Gastroesophageal sphincter (tissue), 4 donors: ENCODE results near the gene CNTNAP5. TPM values are rescaled to one million over a fixed set of nuclear protein-coding genes. Genes with fewer than 3 reads are reported as not detected.

Experiments used
- ATAC-seq: fragments of 150-250 bp; one replicate; pipeline ENCODE4 v1.9.1; 2016; ENCODE audit warnings: mild to moderate bottlenecking, moderate library complexity
- H3K27ac ChIP-seq, 4 donors: fragments of 200-600 bp; sonication (generic) in 3 of 4; 1 replicate in 3 of 4; 2 replicates in 1 of 4; pipeline ENCODE4 v1.5.1; 2016 to 2019
- H3K27me3 ChIP-seq: fragments of 200-600 bp; sonication (generic); one replicate; pipeline ENCODE4 v1.5.1; 2019
- H3K36me3 ChIP-seq, 2 donors: fragments of 200-600 bp; sonication (generic); one replicate each; pipeline ENCODE4 v1.5.1; 2019; ENCODE audit warnings: control low read depth in 1 of 2
- H3K4me1 ChIP-seq, 3 donors: fragments of 200-600 bp; sonication (generic); 1 replicate in 2 of 3; 2 replicates in 1 of 3; pipeline ENCODE4 v1.5.1; 2016 to 2019; ENCODE audit warnings: control low read depth in 2 of 3
- H3K4me3 ChIP-seq, 2 donors: fragments of 200-600 bp; sonication (generic); one replicate each; pipeline ENCODE4 v1.5.1; 2019; ENCODE audit warnings: mild to moderate bottlenecking in 1 of 2, moderate library complexity in 1 of 2
- H3K9me3 ChIP-seq, 3 donors: fragments of 200-600 bp; sonication (generic); one replicate each; pipeline ENCODE4 v1.5.1; 2017 to 2019; ENCODE audit warnings: control low read depth in 2 of 3
- EP300 ChIP-seq: sonication (generic); formaldehyde crosslinking; IDR thresholded peaks from one replicate; pipeline ENCODE4 v1.6.1; 2017; ENCODE audit warnings: antibody characterized with exemption, mild to moderate bottlenecking
- POLR2A ChIP-seq, 2 donors: fragments of 450-650 bp; IDR thresholded peaks; one replicate each; pipeline ENCODE4 v1.6.1; 2017; ENCODE audit warnings: antibody characterized with exemption in 2 of 2, mild to moderate bottlenecking in 2 of 2, moderate library complexity in 1 of 2
- POLR2AphosphoS5 ChIP-seq: sonication (generic); formaldehyde crosslinking; IDR thresholded peaks from one replicate; pipeline ENCODE4 v1.6.1; 2017; ENCODE audit warnings: antibody characterized with exemption
- WGBS, 2 donors: methylation state at CpG; one replicate each; pipeline ENCODE4 v1.1.5; 2018; ENCODE audit warnings: low coverage in 1 of 2; 5-methylcytosine and 5-hydroxymethylcytosine counted together
- total RNA-seq, 4 donors: library from RNA; depleted of rRNA; stranded (reverse); fragments of >200 nt; gene quantifications; one replicate each; pipeline ENCODE4 v1.1.0, GENCODE V29; 2016
- TF ChIP-seq, protein P1 (sequence below), 4 experiments: fragments of 200-600 bp in 2 of 4; fragments of 450-650 bp in 2 of 4; sonication (generic) in 1 of 4; IDR thresholded peaks; one replicate each; pipeline ENCODE4 v1.5.1; 2017 to 2019; ENCODE audit warnings: antibody characterized with exemption in 4 of 4, mild to moderate bottlenecking in 2 of 4, moderate library complexity in 2 of 4

The CNTNAP5 gene
- total RNA-seq, 4 donors from 2014 or later = 3.2 TPM; not detected in 3

DNA sequence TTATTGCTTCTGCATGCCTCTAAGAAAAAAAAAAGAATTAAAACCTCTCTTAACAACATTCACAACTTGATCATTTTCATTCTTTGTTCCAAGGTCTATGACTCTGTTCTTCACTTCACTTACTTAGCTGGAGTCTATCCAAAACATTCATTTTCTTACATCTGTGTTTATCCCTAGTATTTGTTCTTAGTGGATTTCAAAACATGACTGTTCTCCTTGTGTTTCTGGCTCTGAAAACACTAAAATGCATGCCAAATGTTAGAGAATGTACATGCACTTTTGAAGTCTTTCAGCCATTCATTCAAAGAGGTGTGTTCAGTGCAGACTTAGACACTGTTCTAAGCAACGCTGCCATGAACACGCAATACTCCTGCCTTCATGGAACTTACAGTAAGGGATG lies 138.8 kb downstream of the CNTNAP5 start:
- TF ChIP-seq POLR2A (IDR thresholded peaks at IDR 0.05) (no peak), POLR2AphosphoS5 (peak; percentile 66)
- TF ChIP-seq, protein P1, sequence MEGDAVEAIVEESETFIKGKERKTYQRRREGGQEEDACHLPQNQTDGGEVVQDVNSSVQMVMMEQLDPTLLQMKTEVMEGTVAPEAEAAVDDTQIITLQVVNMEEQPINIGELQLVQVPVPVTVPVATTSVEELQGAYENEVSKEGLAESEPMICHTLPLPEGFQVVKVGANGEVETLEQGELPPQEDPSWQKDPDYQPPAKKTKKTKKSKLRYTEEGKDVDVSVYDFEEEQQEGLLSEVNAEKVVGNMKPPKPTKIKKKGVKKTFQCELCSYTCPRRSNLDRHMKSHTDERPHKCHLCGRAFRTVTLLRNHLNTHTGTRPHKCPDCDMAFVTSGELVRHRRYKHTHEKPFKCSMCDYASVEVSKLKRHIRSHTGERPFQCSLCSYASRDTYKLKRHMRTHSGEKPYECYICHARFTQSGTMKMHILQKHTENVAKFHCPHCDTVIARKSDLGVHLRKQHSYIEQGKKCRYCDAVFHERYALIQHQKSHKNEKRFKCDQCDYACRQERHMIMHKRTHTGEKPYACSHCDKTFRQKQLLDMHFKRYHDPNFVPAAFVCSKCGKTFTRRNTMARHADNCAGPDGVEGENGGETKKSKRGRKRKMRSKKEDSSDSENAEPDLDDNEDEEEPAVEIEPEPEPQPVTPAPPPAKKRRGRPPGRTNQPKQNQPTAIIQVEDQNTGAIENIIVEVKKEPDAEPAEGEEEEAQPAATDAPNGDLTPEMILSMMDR (IDR thresholded peaks at IDR 0.05) = no peak
- H3K36me3 ChIP-seq = no peaks in the 10 kb centered on the region
- no peaks in the 10 kb centered on the region for H3K27me3 ChIP-seq
- no peak overlapping the region for H3K4me3 ChIP-seq
- no peaks in the 10 kb centered on the region for H3K9me3 ChIP-seq
- 54% methylated on average over 2 of the region's 2 CpGs; no CpG with 5 or more reads in 1 of the 2 donors for WGBS, 2 donors
- no peak overlapping the region for H3K27ac ChIP-seq
- peaks cover 0 to 11% (median 0%) of the 10 kb centered on the region in 3 donors for H3K4me1 ChIP-seq
- ATAC-seq = no peak

DNA sequence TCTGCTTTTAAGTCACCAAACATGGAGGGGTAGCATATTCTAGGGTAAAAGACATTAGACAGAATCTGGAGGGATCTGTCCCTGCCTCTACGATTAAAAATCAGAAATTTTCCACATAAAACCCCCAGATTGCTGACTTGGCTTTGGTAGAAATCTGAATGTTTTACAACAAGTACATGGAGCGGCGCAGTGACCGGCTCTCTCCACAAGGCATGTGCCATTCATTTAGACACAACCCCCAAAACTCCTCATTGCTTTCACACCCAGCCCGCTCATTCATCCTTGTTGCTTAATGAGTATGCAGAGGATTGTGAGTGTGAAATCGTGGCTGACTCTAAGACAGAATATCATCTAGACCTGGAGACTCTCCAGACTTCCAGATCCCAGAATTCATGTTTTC lies 140.6 kb downstream of the CNTNAP5 start:
- no peaks in the 10 kb centered on the region for H3K9me3 ChIP-seq
- H3K36me3 ChIP-seq = no peaks in the 10 kb centered on the region
- H3K27me3 ChIP-seq = no peaks in the 10 kb centered on the region
- peaks cover 0 to 11% (median 0%) of the 10 kb centered on the region in 3 donors for H3K4me1 ChIP-seq
- no peak overlapping the region for H3K27ac ChIP-seq
- H3K4me3 ChIP-seq = no peak overlapping the region
- ATAC-seq = no peak
- WGBS, 2 donors = 92 to 94% methylated on average over 5 of the region's 6 CpGs
- TF ChIP-seq, protein P1 (IDR thresholded peaks at IDR 0.05) = no peak
- no peak for TF ChIP-seq POLR2A (IDR thresholded peaks at IDR 0.05)
- no peak for TF ChIP-seq POLR2AphosphoS5
- no peak for TF ChIP-seq EP300

DNA sequence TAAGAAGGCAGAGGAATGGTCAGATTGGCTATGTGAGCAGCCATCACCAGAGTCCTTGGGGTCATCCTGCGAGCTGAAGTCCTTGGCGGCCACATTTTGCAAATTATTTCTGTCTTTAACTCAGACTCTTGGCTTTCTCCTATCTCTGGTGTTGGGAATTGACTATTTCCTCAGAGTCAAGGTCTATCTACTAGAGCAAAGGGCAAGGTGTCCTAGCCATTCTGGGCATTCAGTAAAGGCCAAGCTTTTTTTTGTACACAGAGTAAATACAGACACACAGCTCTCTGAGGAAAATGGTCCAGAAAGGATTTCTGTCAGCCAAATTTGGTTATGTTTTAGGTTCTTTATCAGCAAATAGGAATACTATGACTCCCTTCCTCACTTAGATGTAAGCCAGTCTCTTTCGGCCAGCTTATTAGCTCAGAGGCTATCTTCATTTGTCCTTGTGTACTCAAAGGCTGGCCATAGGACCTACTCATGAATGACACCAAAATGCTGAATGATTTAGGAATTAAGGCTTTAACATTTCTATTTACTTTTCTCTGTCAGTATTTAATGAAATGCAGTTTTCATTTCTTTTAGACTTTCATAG lies 146.5 kb downstream of the CNTNAP5 start:
- TF ChIP-seq POLR2AphosphoS5 (no peak), EP300 (no peak), POLR2A (IDR thresholded peaks at IDR 0.05) (no peak)
- TF ChIP-seq, protein P1 (IDR thresholded peaks at IDR 0.05) = no peak
- WGBS, 2 donors = 46 to 82% methylated on average over 1 to 3 of the region's 3 CpGs
- no peak overlapping the region for H3K4me3 ChIP-seq
- no peak for ATAC-seq
- H3K4me1 ChIP-seq = no peaks in the 10 kb centered on the region
- no peaks in the 10 kb centered on the region for H3K36me3 ChIP-seq
- no peak overlapping the region for H3K27ac ChIP-seq
- H3K9me3 ChIP-seq = peaks cover 0 to 12% (median 0%) of the 10 kb centered on the region in 3 donors
- no peaks in the 10 kb centered on the region for H3K27me3 ChIP-seq

DNA sequence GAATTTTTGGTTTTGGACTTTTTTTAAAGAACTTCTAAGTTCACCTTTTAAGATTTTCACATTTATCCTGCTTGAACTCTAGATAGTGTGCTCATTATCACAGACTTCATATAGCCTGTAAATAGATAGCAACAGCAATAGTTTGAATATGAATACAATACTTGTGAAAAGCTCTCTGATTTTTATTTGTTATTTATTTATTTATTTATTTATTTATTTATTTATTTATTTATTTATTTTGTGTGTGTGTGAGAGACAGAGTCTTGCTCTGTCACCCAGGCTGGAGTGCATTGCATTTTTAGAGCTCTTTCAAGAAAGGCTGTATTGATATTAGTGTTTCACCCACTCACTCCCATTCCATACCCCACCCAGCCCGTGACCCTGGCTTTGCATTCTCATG lies 153.6 kb downstream of the CNTNAP5 start:
- TF ChIP-seq EP300 (no peak), POLR2AphosphoS5 (no peak)
- TF ChIP-seq, protein P1 (IDR thresholded peaks at IDR 0.05) = no peak
- peaks cover 0 to 10% (median 0%) of the 10 kb centered on the region in 3 donors for H3K9me3 ChIP-seq
- no peak for ATAC-seq
- no peaks in the 10 kb centered on the region for H3K4me1 ChIP-seq
- H3K36me3 ChIP-seq = no peaks in the 10 kb centered on the region
- no peak overlapping the region for H3K4me3 ChIP-seq
- no peak overlapping the region for H3K27ac ChIP-seq
- H3K27me3 ChIP-seq = no peaks in the 10 kb centered on the region
- 95 to 100% methylated on average over 1 of the region's 1 CpG for WGBS, 2 donors

DNA sequence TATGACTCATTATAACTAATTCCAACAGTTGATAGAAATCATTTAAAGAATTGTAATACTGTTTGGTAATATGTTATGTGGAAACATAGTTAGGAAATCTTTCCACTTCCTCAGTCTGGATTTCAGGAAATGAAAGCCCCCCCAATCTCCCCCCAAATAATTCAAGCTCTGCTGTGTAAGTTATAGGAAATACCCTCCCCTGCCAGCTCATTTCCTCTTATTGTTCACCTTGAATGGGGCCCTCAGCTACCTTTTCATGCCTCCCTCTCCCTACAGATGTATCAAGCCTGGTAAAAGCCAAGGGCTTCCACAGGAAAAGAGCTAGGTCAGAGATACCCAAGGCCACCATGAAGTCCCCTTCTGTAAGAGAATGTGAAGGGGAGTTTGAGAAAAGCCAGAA lies 155.5 kb downstream of the CNTNAP5 start:
- H3K9me3 ChIP-seq = no peaks in the 10 kb centered on the region
- no peaks in the 10 kb centered on the region for H3K27me3 ChIP-seq
- no peak overlapping the region for H3K27ac ChIP-seq
- no peaks in the 10 kb centered on the region for H3K4me1 ChIP-seq
- no peak for ATAC-seq
- no peak overlapping the region for H3K4me3 ChIP-seq
- TF ChIP-seq, protein P1 (IDR thresholded peaks at IDR 0.05) = no peak
- TF ChIP-seq POLR2A (IDR thresholded peaks at IDR 0.05) = no peak
- TF ChIP-seq POLR2AphosphoS5 = no peak
- no peak for TF ChIP-seq EP300
- no peaks in the 10 kb centered on the region for H3K36me3 ChIP-seq
